HepG2 (cell line): ENCODE measurements around the gene MAP10. TPM values are rescaled to one million over a fixed set of nuclear protein-coding genes. Genes with fewer than 3 reads are reported as not detected.

Experiments
- ATAC-seq: fragments of 200-7000 bp; cut with Tn5 transposase; 3 replicates; pipeline ENCODE4 v1.9.1; 2020; ENCODE audit warnings: mild to moderate bottlenecking, moderate library complexity
- BruUV-seq: library from RNA; stranded (reverse); fragments of 400-500 nt; replicated peaks from 2 replicates; lab custom pipeline; 2021; lab: Mats Ljungman, UMichigan
- CTCF ChIA-PET: fragments of 300-600 bp; formaldehyde crosslinking; extraction: SDS; loops from one replicate; lab custom pipeline; 2021; ENCODE audit warnings: low total read pairs, inconsistent platforms, low intra/inter-chr PET ratio; lab: Yijun Ruan, JAX
- POLR2A ChIA-PET: fragments of 350-600 bp; sonication (Branson Sonifier 250); formaldehyde crosslinking; loops from one replicate; lab custom pipeline; 2020; ENCODE audit warnings: antibody characterized with exemption, inconsistent platforms; lab: Yijun Ruan, JAX
- DNase-seq: peaks from one replicate; pipeline ENCODE4 v3.0.0-alpha.2; 2015; ENCODE audit warnings: low spot score
- FAIRE-seq: peaks from 3 replicates; lab custom pipeline; 2011; peaks lifted over from hg19 to GRCh38; lab: Jason Lieb, UNC
- H2AFZ ChIP-seq: one replicate; pipeline ENCODE4 v1.6.1; 2011; ENCODE audit warnings: low read length, inconsistent platforms
- H3K27ac ChIP-seq: fragments of 300-600 bp; 3 replicates; pipeline ENCODE4 v1.8.0; 2011; ENCODE audit warnings: mixed run types, mild to moderate bottlenecking, mixed read lengths, low read length, inconsistent platforms; ENCODE audit not compliant: insufficient read depth; ENCODE audit errors: extremely low read length
- H3K27me3 ChIP-seq, 2 experiments: fragments of 200-600 bp in 1 of 2; 2 replicates in 1 of 2; 3 replicates in 1 of 2; pipeline versions ENCODE4 v1.6.0 to v1.8.0; 2011; ENCODE audit warnings: low read length in 2 of 2, mild to moderate bottlenecking in 2 of 2, moderate library complexity in 2 of 2, inconsistent platforms in 1 of 2; ENCODE audit not compliant: insufficient read depth in 2 of 2, control insufficient read depth in 1 of 2
- H3K36me3 ChIP-seq, 2 experiments: fragments of 200-600 bp in 1 of 2; replicated peaks in 1 of 2; 2 replicates in 1 of 2; 3 replicates in 1 of 2; pipeline versions ENCODE4 v1.5.1 to v1.8.0; 2011; ENCODE audit warnings: low read length in 2 of 2, inconsistent platforms in 1 of 2; ENCODE audit not compliant: insufficient read depth in 2 of 2, control insufficient read depth in 1 of 2
- H3K4me1 ChIP-seq: 2 replicates; pipeline ENCODE4 v1.5.1; 2012; ENCODE audit warnings: low read length, inconsistent platforms; ENCODE audit not compliant: insufficient read depth
- H3K4me2 ChIP-seq: 2 replicates; pipeline ENCODE4 v1.6.0; 2011; ENCODE audit warnings: low read depth, low read length, inconsistent platforms
- H3K4me3 ChIP-seq, 3 experiments: fragments of 200-600 bp in 1 of 3; sonication (generic), shearing (Covaris generic) in 1 of 3; replicated peaks in 1 of 3; 2 replicates each; pipeline ENCODE4 v1.5.1; 2011 to 2016; ENCODE audit warnings: low read length in 3 of 3, inconsistent platforms in 2 of 3, low read depth in 2 of 3, mild to moderate bottlenecking in 2 of 3, control low read depth in 1 of 3, mixed read lengths in 1 of 3; ENCODE audit not compliant: insufficient read depth in 1 of 3
- H3K79me2 ChIP-seq: one replicate; pipeline ENCODE4 v1.6.1; 2011; ENCODE audit warnings: low read length, inconsistent platforms; ENCODE audit not compliant: insufficient read depth
- H3K9ac ChIP-seq: 2 replicates; pipeline ENCODE4 v1.6.0; 2011; ENCODE audit warnings: mild to moderate bottlenecking, low read depth, low read length, inconsistent platforms; ENCODE audit not compliant: insufficient read depth
- H3K9me3 ChIP-seq: 2 replicates; pipeline ENCODE4 v1.5.1; 2012; ENCODE audit warnings: mild to moderate bottlenecking, low read length
- H4K20me1 ChIP-seq: 2 replicates; pipeline ENCODE4 v1.6.0; 2011; ENCODE audit warnings: inconsistent platforms, mild to moderate bottlenecking, low read length, moderate library complexity; ENCODE audit not compliant: insufficient read depth
- ATF2 ChIP-seq: sonication (generic); formaldehyde crosslinking; IDR thresholded peaks from 2 replicates; pipeline ENCODE4 v1.4.0; 2020; ENCODE audit warnings: missing genetic modification reagents
- CEBPB ChIP-seq: IDR thresholded peaks from 2 replicates; pipeline ENCODE4 v1.6.1; 2011; ENCODE audit warnings: low read depth, low read length, improper control_type of control experiment, borderline replicate concordance
- CENPT ChIP-seq: sonication (generic); formaldehyde crosslinking; IDR thresholded peaks from 2 replicates; pipeline ENCODE4 v1.8.0; 2022; ENCODE audit warnings: low read depth, mild to moderate bottlenecking, moderate library complexity, missing genetic modification reagents
- HMG20A ChIP-seq: IDR thresholded peaks from 2 replicates; pipeline ENCODE4 v1.6.1; 2016; ENCODE audit warnings: borderline replicate concordance
- MBD4 ChIP-seq: IDR thresholded peaks from 2 replicates; pipeline ENCODE4 v1.6.1; 2012; ENCODE audit warnings: low read length, inconsistent platforms, borderline replicate concordance
- MED13 ChIP-seq: sonication (generic); formaldehyde crosslinking; IDR thresholded peaks from 2 replicates; pipeline ENCODE4 v1.5.0; 2020; ENCODE audit warnings: missing genetic modification reagents
- NFAT5 ChIP-seq: sonication (generic); formaldehyde crosslinking; IDR thresholded peaks from 2 replicates; pipeline ENCODE4 v1.4.0; 2020; ENCODE audit warnings: missing genetic modification reagents
- PHB2 ChIP-seq: fragments of 450-650 bp; IDR thresholded peaks from 2 replicates; pipeline ENCODE4 v1.6.1; 2018; ENCODE audit not compliant: partially characterized antibody
- RNF219 ChIP-seq: sonication (generic); formaldehyde crosslinking; IDR thresholded peaks from 2 replicates; pipeline ENCODE4 v1.5.0; 2020; ENCODE audit warnings: mild to moderate bottlenecking, missing genetic modification reagents
- TBP ChIP-seq: sonication (generic); formaldehyde crosslinking; IDR thresholded peaks from 2 replicates; pipeline ENCODE4 v1.5.0; 2020; ENCODE audit warnings: missing genetic modification reagents
- ZMYM2 ChIP-seq: sonication (generic); formaldehyde crosslinking; IDR thresholded peaks from 2 replicates; pipeline ENCODE4 v1.8.0; 2022; ENCODE audit warnings: mild to moderate bottlenecking, missing genetic modification reagents
- ZNF138 ChIP-seq: sonication (generic); formaldehyde crosslinking; IDR thresholded peaks from 2 replicates; pipeline ENCODE4 v1.5.0; 2020; ENCODE audit warnings: mild to moderate bottlenecking, low read depth, missing genetic modification reagents
- ZNF33B ChIP-seq: sonication (generic); formaldehyde crosslinking; IDR thresholded peaks from 2 replicates; pipeline ENCODE4 v1.5.1; 2020; ENCODE audit warnings: mild to moderate bottlenecking, missing genetic modification reagents
- ZNF484 ChIP-seq: sonication (generic); formaldehyde crosslinking; IDR thresholded peaks from 2 replicates; pipeline ENCODE4 v1.5.1; 2020; ENCODE audit warnings: mild to moderate bottlenecking, low read depth, missing genetic modification reagents, borderline replicate concordance
- ZNF549 ChIP-seq: sonication (generic); formaldehyde crosslinking; IDR thresholded peaks from 2 replicates; pipeline ENCODE4 v1.5.0; 2020; ENCODE audit warnings: missing genetic modification reagents
- WGBS: methylation state at CpG from one replicate; pipeline ENCODE4 v1.1.6; 2017; ENCODE audit warnings: low lambda C conversion rate; 5-methylcytosine and 5-hydroxymethylcytosine counted together
- in situ Hi-C: cut with HindIII; loops from 2 replicates; pipeline ENCODE4 v1.10.0; 2017; ENCODE audit warnings: low pct_unique_long_range_greater_than_20kb; ENCODE audit not compliant: extremely low pct_ligation_motif_present
- intact Hi-C: fragments of 100-400 bp; cut with micrococcal nuclease; formaldehyde crosslinking; loops from one replicate; pipeline ENCODE4 v1.10.0; 2022; ENCODE audit not compliant: unreplicated experiment
- polyA plus RNA-seq, 8 experiments: library from polyadenylated mRNA; depleted of rRNA in 3 of 8; stranded (reverse) in 7 of 8; unstranded in 1 of 8; fragments of >200 nt; fragmentation: Illumina TruSeq in 4 of 8; extraction: Trizol in 4 of 8; gene quantifications; 2 replicates each; pipeline versions ENCODE4 v1.2.1 to v1.2.3, GENCODE V29; 2011 to 2016; ENCODE audit warnings: low read depth in 4 of 8, missing spikeins in 1 of 8, mixed read lengths in 1 of 8; ENCODE audit not compliant: insufficient read depth in 1 of 8
- total RNA-seq, 5 experiments: library from RNA; depleted of rRNA; stranded (reverse); fragments of >200 nt; fragmentation: Illumina TruSeq; extraction: Trizol; gene quantifications; 2 replicates each; pipeline ENCODE4 v1.2.3, GENCODE V29; 2016; ENCODE audit warnings: low read depth in 1 of 5
- TF ChIP-seq, protein P1 (sequence below): fragments of 450-650 bp; IDR thresholded peaks from 2 replicates; pipeline ENCODE4 v1.6.1; 2016

Gene MAP10
- total and polyA plus RNA-seq, 2 of the 13 experiments (the other 11 are each of a cell fraction or from before 2014, with no cell fraction given): not detected

- in situ Hi-C loops: no loop called here
- TF ChIP-seq ZNF138 (no peak), CENPT (CRISPR knock-in tag) (no peak), CEBPB (no peak), ZNF484 (CRISPR knock-in tag) (no peak), RNF219 (no peak), PHB2 (no peak), MBD4 (no peak), ZNF549 (CRISPR knock-in tag) (no peak), ATF2 (no peak), MED13 (CRISPR knock-in tag) (no peak), ZMYM2 (no peak), NFAT5 (CRISPR knock-in tag) (no peak), ZNF33B (no peak), TBP (CRISPR knock-in tag) (no peak), HMG20A (CRISPR knock-in tag) (no peak)
- TF ChIP-seq, protein P1, sequence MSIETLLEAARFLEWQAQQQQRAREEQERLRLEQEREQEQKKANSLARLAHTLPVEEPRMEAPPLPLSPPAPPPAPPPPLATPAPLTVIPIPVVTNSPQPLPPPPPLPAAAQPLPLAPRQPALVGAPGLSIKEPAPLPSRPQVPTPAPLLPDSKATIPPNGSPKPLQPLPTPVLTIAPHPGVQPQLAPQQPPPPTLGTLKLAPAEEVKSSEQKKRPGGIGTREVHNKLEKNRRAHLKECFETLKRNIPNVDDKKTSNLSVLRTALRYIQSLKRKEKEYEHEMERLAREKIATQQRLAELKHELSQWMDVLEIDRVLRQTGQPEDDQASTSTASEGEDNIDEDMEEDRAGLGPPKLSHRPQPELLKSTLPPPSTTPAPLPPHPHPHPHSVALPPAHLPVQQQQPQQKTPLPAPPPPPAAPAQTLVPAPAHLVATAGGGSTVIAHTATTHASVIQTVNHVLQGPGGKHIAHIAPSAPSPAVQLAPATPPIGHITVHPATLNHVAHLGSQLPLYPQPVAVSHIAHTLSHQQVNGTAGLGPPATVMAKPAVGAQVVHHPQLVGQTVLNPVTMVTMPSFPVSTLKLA: no peak
Observed at GRCh38 chr1:232769733-232770132, 35.5 kb upstream of the MAP10 start.

More at GRCh38 chr1:232769733-232770132, 35.5 kb upstream of the MAP10 start:
- H2AFZ ChIP-seq: no peak overlapping the region
- no peaks in the 10 kb centered on the region for H4K20me1 ChIP-seq
- intact Hi-C loops: no loop called here
- FAIRE-seq (no peak), ATAC-seq (no peak), DNase-seq (no peak)
- POLR2A ChIA-PET: no interaction called here
- H3K4me3 ChIP-seq: no peak overlapping the region
- no peak overlapping the region for H3K4me2 ChIP-seq
- H3K36me3 ChIP-seq: no peaks in the 10 kb centered on the region
- H3K27ac ChIP-seq: no peak overlapping the region
- 23% methylated on average over 2 of the region's 2 CpGs for WGBS
- H3K27me3 ChIP-seq: no peaks in the 10 kb centered on the region
- CTCF ChIA-PET: no interaction called here
- H3K9me3 ChIP-seq: no peaks in the 10 kb centered on the region
- H3K79me2 ChIP-seq: no peaks in the 10 kb centered on the region
- no TSS peak for BruUV-seq
- no peaks in the 10 kb centered on the region for H3K4me1 ChIP-seq
- no peak overlapping the region for H3K9ac ChIP-seq
